ES-I3 (cell line): ENCODE measurements around the gene PGS1.

Experiments
- H3K36me3 ChIP-seq: 2 replicates; pipeline ENCODE4 v1.6.1; 2013; ENCODE audit warnings: mild to moderate bottlenecking, low read length, control low read depth, moderate library complexity; ENCODE audit not compliant: insufficient read depth
- H3K4me1 ChIP-seq: 2 replicates; pipeline ENCODE4 v1.6.1; 2013; ENCODE audit warnings: mild to moderate bottlenecking, control low read depth, low read length; ENCODE audit not compliant: insufficient read depth
- H3K9ac ChIP-seq: 2 replicates; pipeline ENCODE4 v1.6.1; 2013; ENCODE audit warnings: low read depth, mild to moderate bottlenecking, low read length, moderate library complexity
- H3K9me3 ChIP-seq: 2 replicates; pipeline ENCODE4 v1.6.1; 2013; ENCODE audit warnings: mild to moderate bottlenecking, low read length, moderate library complexity; ENCODE audit not compliant: control insufficient read depth, insufficient read depth

The PGS1 gene

DNA sequence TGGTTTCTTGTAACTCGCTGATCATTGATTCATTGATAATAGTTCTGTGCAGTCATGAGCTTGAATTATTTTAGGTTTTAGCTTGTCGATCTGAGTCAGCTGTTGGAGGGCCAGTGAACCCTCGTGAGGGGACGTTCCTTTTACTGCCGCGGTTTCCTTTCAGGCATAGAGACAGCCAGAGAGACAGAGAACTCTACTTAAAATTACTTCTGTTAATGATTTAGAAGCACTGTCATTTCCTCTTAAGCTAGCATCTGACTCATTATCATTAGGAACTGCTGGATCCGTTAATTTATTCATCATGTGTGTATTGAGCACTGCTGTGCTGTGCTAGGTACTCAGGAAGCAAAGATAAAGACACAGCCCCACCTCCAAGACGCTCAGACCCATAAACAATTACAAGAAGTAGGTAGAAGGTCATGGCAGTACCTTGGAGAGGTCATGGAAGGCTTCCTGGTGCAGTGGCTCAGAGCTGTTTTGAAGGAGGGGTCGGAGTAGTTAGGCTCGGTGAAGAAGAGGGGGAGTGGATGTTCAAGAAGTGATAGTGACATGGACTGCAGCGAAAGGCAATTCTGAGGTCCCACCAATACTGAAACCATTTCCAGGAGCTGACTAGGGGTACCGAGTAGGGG is 3.3 kb downstream of the PGS1 start:
- Histone ChIP-seq H3K9ac (peak overlapping the region; percentile 13; the same call in 1 of the 2 replicates), H3K9me3 (no peaks in the 10 kb centered on the region), H3K36me3 (0 out of 2 replicates have a peak, but pooled peaks cover 3% of the 10 kb centered on the region), H3K4me1 (peaks cover 47% of the 10 kb centered on the region)

DNA sequence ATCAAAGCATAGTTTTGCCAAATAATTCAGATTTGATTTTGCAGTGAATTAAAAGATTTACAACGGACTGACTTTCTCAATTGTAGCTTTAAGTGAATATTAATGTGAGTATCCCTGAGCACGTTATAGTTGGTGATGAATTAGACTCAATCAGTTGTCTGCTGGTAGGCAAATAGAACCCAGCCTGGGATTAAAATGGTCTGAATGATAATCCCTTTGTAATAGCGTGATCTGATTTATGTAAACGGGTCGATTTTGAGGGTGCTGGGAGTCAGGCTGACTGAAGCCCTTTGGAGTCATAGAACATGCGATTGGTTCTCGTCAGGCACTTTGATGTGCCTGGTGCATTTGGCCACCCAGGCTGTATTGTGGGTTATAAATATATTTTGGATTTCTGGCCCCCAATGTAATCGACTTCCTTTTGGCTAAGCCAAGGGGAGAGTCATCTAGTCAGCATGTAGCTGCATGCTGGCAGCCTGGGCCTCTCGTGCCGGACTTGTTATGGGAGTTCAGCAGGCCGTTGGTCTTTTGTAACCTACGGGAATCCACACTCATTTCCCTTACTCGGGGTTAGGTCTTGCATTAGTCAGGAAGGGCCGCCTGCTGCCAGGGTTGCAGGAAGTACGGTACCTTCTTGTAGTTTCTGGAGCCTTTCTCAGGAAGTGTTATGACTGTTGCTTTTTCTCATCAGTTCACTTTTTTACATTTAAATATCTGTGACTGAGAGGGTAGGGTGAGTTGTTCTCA is 5.4 kb downstream of the PGS1 start:
- H3K9me3 ChIP-seq, result no peaks in the 10 kb centered on the region
- peaks cover 3% of the 10 kb centered on the region; the same call in 1 of the 2 replicates for H3K36me3 ChIP-seq
- no peak overlapping the region for H3K9ac ChIP-seq
- H3K4me1 ChIP-seq, result peaks cover 54% of the 10 kb centered on the region

DNA sequence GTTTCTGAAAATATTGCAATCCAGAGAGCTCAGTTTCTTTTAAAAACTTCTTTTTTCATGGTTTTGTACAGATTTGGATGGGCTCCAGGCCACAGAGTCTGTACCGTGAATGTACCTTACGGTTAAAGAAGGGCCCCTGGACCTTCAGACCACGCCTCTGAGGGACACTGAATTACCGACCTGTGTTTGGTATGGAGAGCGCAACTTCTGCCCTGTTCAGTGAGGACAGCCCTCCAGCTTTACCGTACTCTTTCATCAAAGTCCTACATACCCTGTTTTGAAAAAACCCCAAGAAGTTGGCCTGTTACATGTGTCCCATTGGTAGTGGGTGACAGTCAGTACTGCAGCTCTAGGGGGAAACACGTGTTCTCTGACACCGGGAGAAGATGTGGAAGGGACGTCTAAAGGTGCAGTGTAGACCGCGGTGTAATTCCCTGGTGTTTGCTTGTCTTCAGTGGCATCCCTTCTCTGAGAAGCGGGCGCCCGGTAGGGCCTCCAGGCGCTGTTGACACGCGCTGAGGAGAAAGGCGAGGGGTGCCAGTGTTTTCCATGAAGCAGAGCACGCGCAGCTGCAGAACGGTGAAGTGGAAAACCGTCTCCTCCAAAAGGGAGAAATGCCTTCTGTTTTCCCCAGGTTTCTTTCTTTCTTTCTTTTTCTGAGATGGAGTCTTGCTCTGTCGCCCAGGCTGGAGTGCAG is 6.2 kb downstream of the PGS1 start:
- Histone ChIP-seq H3K9ac (no peak overlapping the region), H3K4me1 (peaks cover 54% of the 10 kb centered on the region), H3K9me3 (no peaks in the 10 kb centered on the region), H3K36me3 (peaks cover 3% of the 10 kb centered on the region; the same call in 1 of the 2 replicates)

DNA sequence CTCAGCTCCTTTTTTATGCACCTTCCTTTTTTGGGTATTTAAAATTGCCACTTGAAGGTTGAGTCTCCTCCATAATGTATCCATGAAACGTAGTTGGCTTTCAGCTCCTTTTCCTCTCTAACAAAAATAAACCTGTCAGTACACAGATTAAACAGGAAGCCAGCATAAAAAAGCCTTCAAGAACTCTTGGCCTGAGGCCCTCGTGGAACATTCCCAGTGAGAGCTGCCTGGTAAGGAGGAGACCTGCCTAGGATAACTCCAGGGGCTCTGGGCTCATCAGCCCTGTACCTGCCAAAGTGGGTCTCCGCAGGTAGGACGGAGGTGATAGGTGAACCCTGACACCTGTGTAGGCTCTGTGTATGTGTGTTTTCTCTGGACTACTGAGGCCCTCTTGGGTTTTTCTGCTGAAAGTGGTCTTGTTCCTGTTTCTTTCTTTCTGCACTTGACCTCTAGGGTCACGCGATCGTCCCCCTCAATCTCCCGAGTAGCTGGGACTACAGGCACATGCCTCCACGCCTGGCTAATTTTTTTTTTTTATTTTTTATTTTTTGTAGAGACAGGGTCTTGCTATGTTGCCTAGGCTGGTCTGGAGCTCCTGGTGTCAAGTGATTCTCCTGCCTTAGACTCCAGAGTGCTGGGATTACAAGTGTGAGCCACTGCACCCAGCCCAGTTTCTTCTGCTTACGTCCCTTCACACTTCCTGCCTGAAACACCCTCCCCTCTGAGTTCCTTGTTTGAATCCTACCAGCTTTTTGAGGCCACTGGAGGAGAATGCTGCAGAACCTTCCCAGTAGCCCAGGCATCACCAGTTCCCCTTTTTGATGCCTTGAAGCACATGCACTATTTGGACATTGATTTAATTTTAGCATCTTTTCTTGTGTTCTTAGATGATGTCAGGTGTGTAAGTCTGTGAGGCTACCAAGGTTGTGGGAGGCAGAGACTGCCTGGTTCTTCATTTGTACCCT is 9.8 kb downstream of the PGS1 start:
- Histone ChIP-seq H3K9me3 (no peaks in the 10 kb centered on the region), H3K36me3 (peaks cover 3% of the 10 kb centered on the region; the same call in 1 of the 2 replicates), H3K4me1 (peaks cover 53% of the 10 kb centered on the region), H3K9ac (no peak overlapping the region)

DNA sequence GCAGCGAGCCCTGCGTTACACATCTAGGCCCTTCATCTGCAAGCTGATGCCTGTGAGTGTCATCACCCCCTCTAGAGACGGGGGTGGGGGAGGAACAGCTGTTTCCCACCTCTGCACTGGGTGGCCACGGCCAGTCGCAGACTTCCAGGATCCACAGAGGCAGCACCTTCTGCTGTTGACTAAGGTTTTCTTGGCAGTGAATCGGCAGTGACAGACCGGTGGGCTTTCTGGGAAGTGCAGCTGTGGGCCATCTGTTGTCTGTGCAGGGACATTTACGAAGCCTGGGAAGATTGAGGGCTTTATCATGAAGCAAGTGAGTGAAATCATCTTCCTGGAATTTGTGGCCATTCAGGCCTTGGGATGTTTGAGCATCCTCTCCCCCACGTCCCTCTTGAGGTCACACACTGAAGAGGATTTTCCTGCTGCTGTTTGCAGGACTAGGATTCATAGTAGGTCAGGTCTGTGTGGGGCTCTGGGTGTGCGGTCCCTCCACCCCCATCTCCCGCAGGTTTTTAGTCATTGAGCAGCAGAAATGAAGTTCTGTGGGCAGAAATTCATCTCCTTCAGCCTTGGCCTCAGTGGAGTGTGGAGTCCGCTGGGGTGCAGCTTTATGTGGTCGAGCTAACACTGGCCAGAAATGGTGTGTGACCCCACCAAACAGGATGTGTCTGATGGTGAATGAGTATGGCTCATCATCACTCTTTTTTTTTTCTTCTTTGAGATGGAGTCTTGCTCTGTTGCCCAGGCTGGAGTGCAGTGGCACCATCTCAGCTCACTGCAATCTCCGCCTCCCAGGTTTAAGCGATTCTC is 12.0 kb downstream of the PGS1 start:
- peaks cover 10% of the 10 kb centered on the region for H3K36me3 ChIP-seq
- peaks cover 39% of the 10 kb centered on the region for H3K4me1 ChIP-seq
- no peak overlapping the region for H3K9ac ChIP-seq
- H3K9me3 ChIP-seq, result no peaks in the 10 kb centered on the region

DNA sequence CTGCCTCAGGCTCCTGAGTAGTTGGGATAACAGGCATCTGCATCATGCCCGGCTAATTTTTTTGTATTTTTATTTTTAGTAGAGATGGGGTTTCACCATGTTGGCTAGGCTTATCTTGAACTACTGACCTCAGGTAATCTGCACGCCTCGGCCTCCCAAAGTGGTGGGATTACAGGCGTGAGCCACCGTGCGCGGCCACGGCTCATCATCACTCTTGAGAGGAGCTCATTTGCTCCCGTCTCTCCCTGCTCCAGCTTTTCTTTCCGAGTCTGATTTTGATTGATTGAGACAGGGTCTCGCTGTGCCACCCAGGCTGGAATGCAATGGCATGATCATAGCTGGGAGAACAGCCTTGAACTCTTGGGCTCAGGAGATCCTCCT is 12.6 kb downstream of the PGS1 start:
- Histone ChIP-seq H3K4me1 (peaks cover 33% of the 10 kb centered on the region), H3K9me3 (no peaks in the 10 kb centered on the region), H3K9ac (no peak overlapping the region), H3K36me3 (peaks cover 12% of the 10 kb centered on the region)

DNA sequence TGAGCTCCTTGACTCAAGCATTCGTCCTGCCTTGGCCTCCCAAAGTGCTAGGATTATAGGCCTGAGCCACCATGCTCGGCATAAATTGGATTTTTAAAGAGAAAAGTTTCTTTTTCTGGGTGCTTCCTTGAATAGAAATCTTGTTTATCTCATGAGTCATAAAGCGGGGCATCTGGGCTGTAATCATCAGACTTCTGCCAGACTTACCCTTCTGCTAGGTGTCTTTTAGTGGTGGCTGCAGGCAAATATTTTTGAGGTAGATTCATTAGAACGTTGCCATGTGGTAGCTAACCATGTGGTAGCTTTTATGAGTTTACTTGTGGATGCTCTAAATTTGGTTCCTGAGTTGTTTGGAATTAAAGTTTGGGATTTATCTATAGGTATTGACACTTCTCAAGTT is 13.4 kb downstream of the PGS1 start:
- Histone ChIP-seq H3K9me3 (no peaks in the 10 kb centered on the region), H3K36me3 (peaks cover 15% of the 10 kb centered on the region), H3K4me1 (peaks cover 29% of the 10 kb centered on the region), H3K9ac (no peak overlapping the region)

DNA sequence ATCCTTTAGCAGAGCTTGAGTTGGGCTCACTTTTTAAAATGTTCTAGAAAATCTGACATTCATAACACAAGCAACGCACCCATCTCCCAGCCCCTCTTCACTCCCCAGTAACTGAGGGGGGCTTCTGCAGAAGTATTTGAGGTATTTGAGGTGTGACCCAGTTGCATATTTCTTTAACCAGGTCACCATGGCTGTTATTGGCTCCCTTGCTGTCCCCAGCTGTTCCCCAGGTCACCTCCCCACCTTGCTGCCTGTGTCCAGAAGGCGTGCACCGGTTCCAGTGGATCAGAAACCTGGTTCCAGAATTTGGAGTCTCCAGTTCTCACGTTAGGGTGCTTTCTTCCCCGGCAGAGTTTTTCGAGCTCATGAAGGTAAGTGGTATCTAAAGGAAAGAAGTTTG is 13.8 kb downstream of the PGS1 start:
- peaks cover 15% of the 10 kb centered on the region for H3K36me3 ChIP-seq
- H3K9ac ChIP-seq, result 0 out of 2 replicates have a peak overlapping the region, but pooled peaks have one; percentile 12
- H3K4me1 ChIP-seq, result peaks cover 29% of the 10 kb centered on the region
- no peaks in the 10 kb centered on the region for H3K9me3 ChIP-seq

DNA sequence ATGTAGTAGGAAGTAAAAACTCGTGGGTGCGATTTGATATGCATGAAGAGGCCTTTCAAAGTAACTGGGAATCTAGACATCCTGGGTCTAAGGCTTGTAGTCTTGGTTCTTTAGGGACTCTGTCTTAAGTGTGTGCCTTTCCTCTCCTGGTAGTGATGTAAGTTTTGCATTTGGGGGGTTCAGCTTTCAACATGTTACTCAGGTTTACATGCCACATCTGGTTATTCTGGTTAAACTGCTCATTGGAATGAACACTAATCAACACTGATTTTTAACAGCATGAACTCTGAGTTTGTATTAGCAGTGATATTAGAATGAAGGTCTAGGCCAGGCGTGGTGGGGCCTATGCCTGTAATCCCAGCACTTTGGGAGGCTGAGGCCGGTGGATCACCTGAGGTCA is 15.1 kb downstream of the PGS1 start:
- Histone ChIP-seq H3K4me1 (peaks cover 23% of the 10 kb centered on the region), H3K9me3 (no peaks in the 10 kb centered on the region), H3K9ac (no peak overlapping the region), H3K36me3 (peaks cover 25% of the 10 kb centered on the region)

DNA sequence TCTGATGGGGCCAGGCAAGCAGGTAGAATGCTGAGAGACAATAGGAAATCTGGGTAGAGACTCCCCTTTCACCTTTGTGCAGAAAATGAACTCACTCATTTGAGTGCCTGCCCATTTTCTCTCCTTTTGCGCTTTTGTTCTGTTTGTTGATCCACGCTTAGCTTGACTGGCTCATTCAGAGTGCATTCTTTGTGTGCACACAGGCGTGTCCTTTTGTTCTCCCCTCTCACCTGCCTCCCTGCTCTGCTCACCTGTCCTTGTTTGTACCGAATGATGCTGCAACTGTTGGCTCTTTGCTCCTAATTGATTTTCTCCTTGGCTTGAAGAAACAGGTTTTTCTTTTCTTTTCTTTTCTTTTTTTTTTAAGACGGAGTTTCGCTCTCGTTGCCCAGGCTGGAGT is 15.8 kb downstream of the PGS1 start:
- Histone ChIP-seq H3K9ac (no peak overlapping the region), H3K36me3 (peaks cover 30% of the 10 kb centered on the region), H3K9me3 (no peaks in the 10 kb centered on the region), H3K4me1 (peaks cover 22% of the 10 kb centered on the region)

DNA sequence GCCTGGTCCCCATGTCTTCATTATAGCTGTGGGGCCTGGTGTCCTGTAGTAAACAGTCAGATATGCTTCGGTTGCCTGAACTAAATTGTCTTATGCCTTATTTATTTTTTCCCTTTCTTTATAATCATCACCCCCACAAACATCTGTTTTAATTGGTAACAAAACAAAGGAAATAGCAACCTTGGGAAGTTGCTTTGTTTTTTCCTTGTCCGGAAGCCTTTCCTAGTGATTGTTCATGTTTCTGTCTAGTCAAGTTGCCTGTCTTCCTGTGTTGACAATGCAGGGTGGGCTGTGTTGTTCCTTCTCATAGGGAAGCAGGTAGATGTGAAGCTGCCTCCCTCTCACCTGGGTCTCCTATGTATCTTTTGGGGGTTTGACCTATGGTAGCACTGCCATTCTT is 16.7 kb downstream of the PGS1 start:
- no peak overlapping the region for H3K9ac ChIP-seq
- no peaks in the 10 kb centered on the region for H3K9me3 ChIP-seq
- peaks cover 17% of the 10 kb centered on the region for H3K4me1 ChIP-seq
- H3K36me3 ChIP-seq, result peaks cover 40% of the 10 kb centered on the region

DNA sequence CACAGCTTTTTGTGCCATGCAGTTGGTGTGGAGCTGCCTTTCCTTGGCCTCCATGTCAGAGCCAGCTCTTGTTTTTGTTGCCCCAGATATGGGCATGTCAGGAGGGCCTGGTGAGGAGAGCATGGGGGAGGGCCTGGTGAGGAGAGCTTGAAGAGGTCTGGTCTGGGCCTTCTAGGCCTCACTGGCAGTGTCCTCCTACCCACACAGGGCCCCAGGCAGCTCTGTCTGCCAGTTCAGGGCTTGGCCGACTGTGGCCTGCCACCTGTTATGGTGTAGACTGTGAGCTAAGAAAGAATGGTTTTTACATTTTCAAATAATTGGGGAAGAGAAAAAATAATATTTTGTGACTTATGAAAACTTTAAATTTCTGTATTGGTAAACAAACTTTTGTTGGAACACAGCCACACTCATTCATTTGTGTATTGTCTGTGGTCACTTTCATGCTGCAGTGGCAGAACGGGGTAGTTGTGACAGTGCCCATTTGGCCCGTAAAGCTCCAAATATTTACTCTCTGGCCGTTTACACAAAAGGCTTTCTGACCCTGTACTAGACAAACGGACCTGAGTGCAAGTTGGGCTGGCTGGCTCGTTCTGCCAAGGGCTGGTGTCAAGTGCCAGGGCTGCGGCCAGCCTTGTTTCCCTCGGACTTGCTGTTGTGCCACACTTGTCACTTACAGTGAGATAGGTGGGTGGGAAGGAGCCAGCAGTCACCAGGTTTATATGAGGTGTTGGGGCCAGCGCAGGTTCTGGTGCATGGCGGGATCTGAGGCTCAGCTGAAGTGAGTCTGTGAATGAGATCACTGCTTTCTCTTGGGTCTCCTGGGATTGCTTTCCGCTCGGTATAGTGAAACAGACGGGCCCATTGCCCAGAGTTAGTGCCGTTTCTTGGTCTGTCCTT is 18.2 kb downstream of the PGS1 start:
- H3K9ac ChIP-seq, result no peak overlapping the region
- H3K4me1 ChIP-seq, result peaks cover 10% of the 10 kb centered on the region
- no peaks in the 10 kb centered on the region for H3K9me3 ChIP-seq
- H3K36me3 ChIP-seq, result peaks cover 49% of the 10 kb centered on the region
